GM20431 (cell line): ENCODE data around the gene HSPB7.
"Not testable (repeated sequence)": the region's sequence is repeated elsewhere in the genome, so short reads cannot be mapped to it uniquely, and the experiment has no call there.

Source experiments
- in situ Hi-C: fragments of 300-500 bp; cut with MseI, MboI; formaldehyde crosslinking; loops from one replicate; pipeline ENCODE4 v1.15.0; 2020; ENCODE audit warnings: low sequenced_read_pairs; ENCODE audit not compliant: unreplicated experiment

Gene HSPB7

DNA sequence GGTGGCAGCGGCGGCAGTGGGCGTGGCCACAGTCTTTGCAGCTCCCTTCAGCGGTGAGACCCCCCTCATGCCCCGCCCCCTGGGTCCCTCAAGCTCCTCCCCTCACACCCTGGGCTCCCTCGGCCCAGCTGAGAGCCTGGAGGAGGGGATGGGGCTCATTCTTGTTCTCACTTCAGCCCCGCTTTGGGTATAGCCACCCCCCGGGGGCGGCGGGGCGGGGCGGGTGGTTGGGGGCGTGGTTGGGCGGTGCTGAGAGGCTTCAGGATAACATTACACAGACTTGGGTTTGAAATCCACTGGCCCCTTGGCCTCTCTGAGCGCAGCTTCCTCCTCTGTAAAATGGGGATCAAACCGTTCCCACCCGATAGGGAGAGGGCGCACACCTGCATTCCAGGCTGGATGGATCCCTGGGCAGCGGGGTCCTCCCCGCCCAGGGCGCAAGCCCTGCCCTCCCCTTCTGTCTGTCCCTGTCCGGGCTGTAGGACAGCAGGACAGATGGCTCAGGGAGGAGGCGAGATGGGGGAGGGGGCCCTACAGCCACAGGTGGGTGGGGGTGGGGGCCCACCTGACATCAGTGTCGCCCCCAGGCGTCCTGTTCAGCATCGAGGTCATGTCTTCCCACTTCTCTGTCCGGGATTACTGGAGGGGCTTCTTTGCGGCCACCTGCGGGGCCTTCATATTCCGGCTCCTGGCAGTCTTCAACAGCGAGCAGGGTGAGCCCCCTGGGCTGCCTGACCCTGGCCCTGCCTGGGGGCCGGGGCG is 9.1 kb upstream of the HSPB7 start:
- in situ Hi-C loops = no loop called here

GRCh38 chr1:16026302-16026701 is 8.5 kb upstream of the HSPB7 start:
- in situ Hi-C loops = not testable (repeated sequence)

- in situ Hi-C loops = no loop called here
Measured at GRCh38 chr1:16023050-16023653, 5.3 kb upstream of the HSPB7 start.

- in situ Hi-C loops = no loop called here
Measured at GRCh38 chr1:16022393-16022792, 4.5 kb upstream of the HSPB7 start.

- in situ Hi-C loops = no loop called here
Measured at GRCh38 chr1:16021681-16022080, 3.8 kb upstream of the HSPB7 start, which contains the start of gene CLCNKA. Gene CLCNKA, plus strand, starts transcription at chr1:16022036. Its CDS starts 584 bp downstream, at chr1:16022620.

- in situ Hi-C loops = not testable (repeated sequence)
Measured at GRCh38 chr1:16020878-16021277, 3.0 kb upstream of the HSPB7 start.

- in situ Hi-C loops = no loop called here
Measured at GRCh38 chr1:16020325-16020724, 2.5 kb upstream of the HSPB7 start.

DNA sequence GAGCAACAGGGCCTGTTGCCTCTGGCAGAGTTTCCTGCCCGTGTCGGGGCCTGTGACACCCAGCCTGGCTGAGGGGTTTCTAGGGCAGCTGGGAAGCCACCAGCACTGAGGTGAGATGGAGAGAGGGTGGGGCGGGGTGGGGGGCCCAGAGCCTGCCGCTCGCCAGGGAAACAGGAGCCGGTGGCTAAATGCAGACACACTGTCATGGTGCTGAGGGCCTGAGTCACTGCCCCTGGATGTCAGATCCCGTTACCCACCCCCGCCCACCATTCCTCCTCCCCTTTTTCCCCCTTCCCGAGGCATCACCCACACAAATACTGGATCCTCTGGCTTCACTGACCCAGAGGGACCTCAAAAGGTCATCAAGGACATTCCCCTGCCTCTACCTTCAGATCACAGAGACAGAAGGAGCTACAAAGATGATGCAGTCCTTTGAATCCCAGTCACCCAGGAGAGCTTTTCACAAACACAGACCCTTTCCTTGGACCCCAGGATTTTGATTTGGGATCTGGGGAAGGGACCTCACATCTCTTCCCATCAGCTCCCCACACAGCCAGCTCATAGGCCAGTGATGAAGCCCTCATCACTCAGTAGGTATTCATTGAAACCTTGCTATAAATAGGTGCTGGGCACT is 1.9 kb upstream of the HSPB7 start:
- in situ Hi-C loops = no loop called here

DNA sequence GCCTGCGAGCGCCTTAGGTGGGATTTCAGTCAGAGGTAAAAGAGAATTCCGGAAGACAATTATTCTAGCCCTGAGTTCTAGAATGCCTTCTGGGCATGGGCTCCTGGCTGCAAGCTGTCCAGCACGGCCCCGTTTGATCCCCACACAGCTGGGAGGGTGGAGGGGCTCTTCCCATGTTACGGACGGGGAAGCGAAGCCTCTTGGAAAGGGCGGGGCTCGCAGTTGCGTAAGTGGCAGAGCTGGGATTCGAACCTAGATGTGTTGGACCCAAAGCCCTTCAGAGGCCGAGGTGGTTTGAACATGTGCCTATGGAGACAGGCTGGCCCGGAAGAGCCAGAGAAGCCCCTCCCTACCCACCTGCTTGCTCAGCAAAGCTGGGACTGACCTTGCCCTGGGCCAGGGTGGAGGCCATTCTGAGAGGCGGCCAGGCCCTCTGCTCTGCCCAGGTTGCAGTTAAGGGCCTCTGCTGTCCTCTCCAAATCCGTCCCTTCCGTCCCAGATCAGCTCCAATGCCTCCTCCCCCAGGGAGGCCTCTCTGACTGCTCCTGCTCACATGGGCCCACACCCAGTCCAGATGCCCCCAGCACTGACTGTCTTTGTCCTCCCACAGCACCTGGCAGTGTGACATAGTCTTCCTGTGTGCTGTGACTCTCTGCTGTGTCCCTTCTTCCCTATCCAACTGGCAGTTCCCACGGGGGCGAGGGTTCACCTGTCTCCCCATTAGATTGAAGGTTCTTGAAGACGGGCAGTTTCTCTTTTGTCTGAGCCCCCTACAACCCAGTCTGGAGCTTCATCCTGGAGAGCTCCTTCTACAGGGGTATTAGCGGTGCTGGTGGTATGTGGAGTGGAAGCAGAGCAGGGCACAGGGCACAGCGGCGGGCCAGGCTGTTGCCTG is 1.2 kb upstream of the HSPB7 start:
- in situ Hi-C loops = no loop called here

- in situ Hi-C loops = no loop called here
Measured at GRCh38 chr1:16018308-16018707, 465 bp upstream of the HSPB7 start.

- in situ Hi-C loops = no loop called here
Measured at GRCh38 chr1:16017076-16017460, 775 bp downstream of the HSPB7 start.

GRCh38 chr1:16015960-16016901 is 1.6 kb downstream of the HSPB7 start:
- in situ Hi-C loops = no loop called here

- in situ Hi-C loops = no loop called here
Measured at GRCh38 chr1:16015491-16015890, 2.4 kb downstream of the HSPB7 start.

- in situ Hi-C loops = no loop called here
Measured at GRCh38 chr1:16014509-16015482, 3.0 kb downstream of the HSPB7 start.

DNA sequence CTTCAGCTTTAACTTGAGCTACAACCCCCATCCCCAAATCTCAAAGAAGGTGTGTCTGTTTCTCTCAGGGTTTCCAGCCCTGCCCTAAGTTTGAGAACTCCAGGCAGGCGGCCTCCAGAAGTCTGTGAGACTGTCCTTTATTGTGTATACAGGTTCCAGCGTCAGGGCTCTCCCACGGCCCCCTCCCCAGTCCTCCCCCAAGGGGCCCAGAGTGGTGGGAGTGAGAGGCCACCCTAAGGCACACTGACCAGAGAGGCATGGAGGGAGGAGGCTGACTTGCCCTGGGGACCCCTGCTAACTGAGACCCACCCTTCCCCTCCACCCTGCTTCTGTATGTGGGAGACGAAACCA is 4.0 kb downstream of the HSPB7 start:
- in situ Hi-C loops = no loop called here

DNA sequence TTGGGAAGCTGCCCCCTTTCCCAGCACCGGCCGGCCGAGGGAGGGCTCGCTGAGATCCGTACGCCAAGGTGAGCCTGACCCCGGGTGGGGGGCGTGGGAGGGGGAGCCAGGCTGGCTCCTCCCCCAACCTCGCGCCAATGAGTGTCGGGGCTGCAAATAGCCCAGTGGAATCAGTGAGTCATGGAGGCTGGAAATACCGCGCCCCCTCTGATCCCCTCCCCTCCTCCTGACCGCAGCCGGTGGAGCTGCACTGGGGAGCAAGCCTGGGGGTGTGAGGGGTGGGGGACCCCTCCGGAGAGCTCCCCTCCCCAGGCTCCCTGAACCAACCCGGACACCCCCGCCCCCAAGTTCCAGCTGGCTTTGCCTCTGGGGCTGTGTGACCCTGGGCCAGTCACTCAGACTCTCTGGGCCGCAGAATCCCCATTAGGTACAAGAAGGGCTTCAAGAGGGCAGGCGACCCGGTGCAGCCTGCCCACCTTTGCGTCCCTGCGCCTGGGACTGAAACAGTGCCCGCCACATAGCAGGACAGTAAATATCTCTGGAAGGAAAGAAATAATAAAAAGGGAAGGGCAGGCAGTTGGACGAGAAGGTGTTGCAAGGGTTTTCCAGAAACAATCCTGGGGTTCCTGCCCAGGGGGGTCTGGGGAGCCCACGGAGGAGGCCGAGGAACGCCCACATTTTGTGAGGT is 4.5 kb downstream of the HSPB7 start:
- in situ Hi-C loops = no loop called here

DNA sequence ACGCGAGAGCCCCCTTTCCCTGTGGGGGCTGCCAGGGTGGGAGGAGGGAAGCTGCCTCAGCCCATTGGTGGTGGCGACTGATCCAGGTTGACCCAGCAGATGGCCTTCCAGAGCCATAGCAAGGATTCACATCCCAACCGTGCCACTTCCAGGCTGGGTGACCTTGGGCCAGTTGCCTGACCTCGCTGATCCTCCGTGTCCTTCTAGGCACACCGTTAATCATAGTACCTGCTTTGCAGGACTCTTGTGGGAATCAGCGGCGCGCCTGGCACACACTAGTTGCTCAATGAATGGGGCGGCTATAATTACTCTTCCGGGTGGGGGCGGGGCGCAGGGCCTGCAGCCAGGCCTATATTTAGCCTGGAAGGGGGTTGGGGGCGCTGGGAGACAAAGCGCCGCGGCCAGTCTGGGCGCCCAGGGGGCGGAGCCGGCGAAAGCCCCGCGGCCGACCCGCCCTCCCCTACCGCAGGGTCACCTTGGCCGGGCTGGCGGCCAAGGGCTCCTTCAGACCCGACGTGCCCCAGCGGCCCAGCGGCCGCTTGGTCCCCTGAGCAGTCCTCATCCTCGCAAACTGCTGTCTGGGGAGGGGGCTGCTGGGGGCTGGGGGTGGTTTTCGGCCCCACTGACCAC is 5.1 kb downstream of the HSPB7 start:
- in situ Hi-C loops = no loop called here
